HEK293 (cell line): ENCODE data around the gene AQP1.

Experiments
- CTCF ChIA-PET: fragments of 350-600 bp; formaldehyde crosslinking; extraction: SDS; loops from one replicate; lab custom pipeline; 2021; ENCODE audit warnings: antibody characterized with exemption; lab: Yijun Ruan, JAX
- POLR2A ChIA-PET: fragments of 300-600 bp; formaldehyde crosslinking; extraction: SDS; loops from one replicate; lab custom pipeline; 2020; ENCODE audit warnings: antibody characterized with exemption, inconsistent platforms; lab: Yijun Ruan, JAX
- H3K27ac ChIP-seq: fragments of 200-500 bp; sonication (Bioruptor generic); 2 replicates; pipeline ENCODE4 v1.5.1; 2014; ENCODE audit warnings: low read depth, low read length, control low read depth, inconsistent platforms; ENCODE audit errors: extremely low read depth
- H3K36me3 ChIP-seq, 2 experiments: fragments of 200-500 bp in 1 of 2; sonication (Bioruptor generic) in 1 of 2; 1 replicate in 1 of 2; 2 replicates in 1 of 2; pipeline ENCODE4 v1.5.1; 2014 to 2017; ENCODE audit warnings: inconsistent platforms in 2 of 2, low read length in 2 of 2; ENCODE audit not compliant: control insufficient read depth in 2 of 2, insufficient read depth in 1 of 2
- H3K4me1 ChIP-seq: fragments of 200-500 bp; sonication (Bioruptor generic); 2 replicates; pipeline ENCODE4 v1.5.1; 2014; ENCODE audit warnings: mild to moderate bottlenecking, low read length, inconsistent platforms; ENCODE audit not compliant: control insufficient read depth, insufficient read depth
- H3K4me3 ChIP-seq: 2 replicates; pipeline ENCODE4 v1.5.1; 2011; ENCODE audit warnings: low read depth, mild to moderate bottlenecking, control low read depth, low read length, moderate library complexity
- H3K9me3 ChIP-seq: fragments of 200-500 bp; sonication (Bioruptor generic); 2 replicates; pipeline ENCODE4 v1.5.1; 2014; ENCODE audit warnings: low read depth, low read length, inconsistent platforms; ENCODE audit not compliant: control insufficient read depth, insufficient read depth
- FEZF1 ChIP-seq: fragments of 450-650 bp; formaldehyde crosslinking; IDR thresholded peaks from 2 replicates; pipeline ENCODE4 v1.5.1; 2016; ENCODE audit warnings: missing biosample characterization, missing genetic modification characterization
- GLIS2 ChIP-seq: fragments of 450-650 bp; formaldehyde crosslinking; IDR thresholded peaks from 2 replicates; pipeline ENCODE4 v1.5.1; 2016; ENCODE audit warnings: missing biosample characterization, missing genetic modification characterization
- MEIS1 ChIP-seq: sonication (generic); formaldehyde crosslinking; IDR thresholded peaks from 2 replicates; pipeline ENCODE4 v1.8.1; 2022; ENCODE audit warnings: missing genetic modification reagents, mild to moderate bottlenecking, borderline replicate concordance
- SCRT1 ChIP-seq: fragments of 450-650 bp; formaldehyde crosslinking; IDR thresholded peaks from 2 replicates; pipeline ENCODE4 v1.5.1; 2016; ENCODE audit warnings: missing biosample characterization, missing genetic modification characterization, borderline replicate concordance
- SP2 ChIP-seq: fragments of 450-650 bp; formaldehyde crosslinking; IDR thresholded peaks from 2 replicates; pipeline ENCODE4 v1.5.1; 2016; ENCODE audit warnings: missing biosample characterization, missing genetic modification characterization
- ZBTB20 ChIP-seq: fragments of 450-650 bp; formaldehyde crosslinking; IDR thresholded peaks from 2 replicates; pipeline ENCODE4 v1.5.1; 2016; ENCODE audit warnings: missing biosample characterization, missing genetic modification characterization
- ZNF133 ChIP-seq: fragments of 450-650 bp; formaldehyde crosslinking; IDR thresholded peaks from 2 replicates; pipeline ENCODE4 v1.5.1; 2016; ENCODE audit warnings: missing biosample characterization, missing genetic modification characterization
- ZNF146 ChIP-seq: fragments of 450-650 bp; formaldehyde crosslinking; IDR thresholded peaks from 2 replicates; pipeline ENCODE4 v1.5.1; 2016; ENCODE audit warnings: missing biosample characterization, missing genetic modification characterization
- ZNF169 ChIP-seq: fragments of 450-650 bp; formaldehyde crosslinking; IDR thresholded peaks from 2 replicates; pipeline ENCODE4 v1.5.1; 2016; ENCODE audit warnings: missing biosample characterization, missing genetic modification characterization
- ZNF175 ChIP-seq: fragments of 450-650 bp; formaldehyde crosslinking; IDR thresholded peaks from 2 replicates; pipeline ENCODE4 v1.5.1; 2016; ENCODE audit warnings: missing biosample characterization, missing genetic modification characterization
- ZNF221 ChIP-seq: fragments of 450-650 bp; formaldehyde crosslinking; IDR thresholded peaks from 2 replicates; pipeline ENCODE4 v1.5.1; 2017; ENCODE audit warnings: missing biosample characterization, missing genetic modification characterization, borderline replicate concordance
- ZNF223 ChIP-seq: fragments of 450-650 bp; formaldehyde crosslinking; IDR thresholded peaks from 2 replicates; pipeline ENCODE4 v1.5.1; 2016; ENCODE audit warnings: missing biosample characterization, missing genetic modification characterization
- ZNF24 ChIP-seq: fragments of 450-650 bp; formaldehyde crosslinking; IDR thresholded peaks from 2 replicates; pipeline ENCODE4 v1.5.1; 2016; ENCODE audit warnings: missing biosample characterization, missing genetic modification characterization
- ZNF274 ChIP-seq, 2 experiments: fragments of 200-500 bp in 1 of 2; fragments of 450-650 bp in 1 of 2; sonication (Bioruptor generic) in 1 of 2; formaldehyde crosslinking in 1 of 2; IDR thresholded peaks; 2 replicates each; pipeline versions ENCODE4 v1.5.1 to v1.6.1; 2014 to 2016; ENCODE audit warnings: borderline replicate concordance in 1 of 2, inconsistent platforms in 1 of 2, low read length in 1 of 2, missing biosample characterization in 1 of 2, missing genetic modification characterization in 1 of 2
- ZNF311 ChIP-seq: fragments of 450-650 bp; formaldehyde crosslinking; IDR thresholded peaks from 2 replicates; pipeline ENCODE4 v1.5.1; 2017; ENCODE audit warnings: missing biosample characterization, missing genetic modification characterization, borderline replicate concordance
- ZNF433 ChIP-seq: fragments of 450-650 bp; formaldehyde crosslinking; IDR thresholded peaks from 2 replicates; pipeline ENCODE4 v1.5.1; 2016; ENCODE audit warnings: missing biosample characterization, missing genetic modification characterization, low read depth
- ZNF571 ChIP-seq: fragments of 450-650 bp; formaldehyde crosslinking; IDR thresholded peaks from 2 replicates; pipeline ENCODE4 v1.5.0; 2017; ENCODE audit warnings: missing biosample characterization, missing genetic modification characterization
- ZNF624 ChIP-seq: fragments of 450-650 bp; formaldehyde crosslinking; IDR thresholded peaks from 2 replicates; pipeline ENCODE4 v1.5.1; 2017; ENCODE audit warnings: missing biosample characterization, missing genetic modification characterization
- ZNF776 ChIP-seq: fragments of 450-650 bp; formaldehyde crosslinking; IDR thresholded peaks from 2 replicates; pipeline ENCODE4 v1.5.0; 2017; ENCODE audit warnings: missing biosample characterization, missing genetic modification characterization, borderline replicate concordance
- ZNF830 ChIP-seq: fragments of 450-650 bp; IDR thresholded peaks from 2 replicates; pipeline ENCODE4 v1.5.0; 2018; ENCODE audit warnings: missing biosample characterization, missing genetic modification characterization, low read depth, mild to moderate bottlenecking, moderate library complexity
- TF ChIP-seq, protein P1 (sequence below): fragments of 450-650 bp; formaldehyde crosslinking; IDR thresholded peaks from 2 replicates; pipeline ENCODE4 v1.5.1; 2017; ENCODE audit warnings: missing biosample characterization, missing genetic modification characterization
- TF ChIP-seq, protein P2 (sequence below): fragments of 450-650 bp; formaldehyde crosslinking; optimal IDR thresholded peaks from 2 replicates; pipeline ENCODE3; 2016; ENCODE audit warnings: missing biosample characterization, mild to moderate bottlenecking, missing genetic modification characterization
- TF ChIP-seq, protein P3 (sequence below): fragments of 450-650 bp; formaldehyde crosslinking; IDR thresholded peaks from 2 replicates; pipeline ENCODE4 v1.5.1; 2016; ENCODE audit warnings: missing biosample characterization, missing genetic modification characterization

AQP1 gene

DNA sequence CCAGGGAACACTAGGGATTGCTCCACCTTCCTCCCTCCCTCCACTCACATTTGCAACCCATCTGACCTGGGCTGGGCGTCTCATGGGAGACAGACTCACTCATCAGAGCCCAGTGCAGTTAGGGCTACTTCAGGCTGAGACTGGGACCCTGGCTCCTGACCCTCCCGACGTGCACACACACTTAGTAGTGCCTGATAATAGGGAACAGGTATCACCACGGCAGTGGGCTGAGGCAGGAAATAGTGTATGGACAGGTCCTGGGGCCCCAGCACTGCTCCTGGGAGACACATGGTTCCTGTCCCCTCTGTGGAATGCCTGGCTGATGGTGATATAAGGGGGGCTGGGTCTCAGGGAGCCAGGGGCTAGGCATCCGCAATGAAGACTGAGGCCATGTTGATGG, 14.3 kb downstream of the AQP1 start (continued):
- no peak for TF ChIP-seq MEIS1
- TF ChIP-seq ZNF146 = no peak
- TF ChIP-seq ZBTB20 (tag by site-specific recombination) = no peak
- TF ChIP-seq ZNF274 (IDR thresholded peaks at IDR 0.05; ENCODE audit: low read length) = no peak
- no peak for TF ChIP-seq ZNF274 (tag by site-specific recombination; IDR thresholded peaks at IDR 0.05; ENCODE audit: borderline replicate concordance)
- TF ChIP-seq, protein P1, sequence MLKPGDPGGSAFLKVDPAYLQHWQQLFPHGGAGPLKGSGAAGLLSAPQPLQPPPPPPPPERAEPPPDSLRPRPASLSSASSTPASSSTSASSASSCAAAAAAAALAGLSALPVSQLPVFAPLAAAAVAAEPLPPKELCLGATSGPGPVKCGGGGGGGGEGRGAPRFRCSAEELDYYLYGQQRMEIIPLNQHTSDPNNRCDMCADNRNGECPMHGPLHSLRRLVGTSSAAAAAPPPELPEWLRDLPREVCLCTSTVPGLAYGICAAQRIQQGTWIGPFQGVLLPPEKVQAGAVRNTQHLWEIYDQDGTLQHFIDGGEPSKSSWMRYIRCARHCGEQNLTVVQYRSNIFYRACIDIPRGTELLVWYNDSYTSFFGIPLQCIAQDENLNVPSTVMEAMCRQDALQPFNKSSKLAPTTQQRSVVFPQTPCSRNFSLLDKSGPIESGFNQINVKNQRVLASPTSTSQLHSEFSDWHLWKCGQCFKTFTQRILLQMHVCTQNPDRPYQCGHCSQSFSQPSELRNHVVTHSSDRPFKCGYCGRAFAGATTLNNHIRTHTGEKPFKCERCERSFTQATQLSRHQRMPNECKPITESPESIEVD = no peak

DNA sequence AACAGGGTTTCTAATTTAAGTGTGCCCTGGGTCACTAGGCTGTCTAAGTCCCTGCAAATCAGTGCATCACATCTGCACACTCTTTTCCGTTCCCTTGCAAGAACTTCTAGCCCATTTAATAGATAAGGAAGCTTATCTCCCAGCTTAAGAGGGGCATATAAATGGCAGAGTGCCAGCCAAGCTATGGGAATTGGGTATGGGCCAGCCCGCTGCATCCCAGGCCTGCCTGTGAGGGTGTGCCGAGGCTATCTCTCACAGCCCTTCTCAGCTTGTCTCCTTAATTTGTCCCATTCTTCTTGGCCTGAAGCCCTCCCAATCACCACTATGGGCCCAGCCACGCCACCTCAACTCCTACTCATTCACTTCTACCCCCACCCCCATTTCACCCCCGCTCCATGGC, 14.7 kb downstream of the AQP1 start:
- TF ChIP-seq, protein P2, sequence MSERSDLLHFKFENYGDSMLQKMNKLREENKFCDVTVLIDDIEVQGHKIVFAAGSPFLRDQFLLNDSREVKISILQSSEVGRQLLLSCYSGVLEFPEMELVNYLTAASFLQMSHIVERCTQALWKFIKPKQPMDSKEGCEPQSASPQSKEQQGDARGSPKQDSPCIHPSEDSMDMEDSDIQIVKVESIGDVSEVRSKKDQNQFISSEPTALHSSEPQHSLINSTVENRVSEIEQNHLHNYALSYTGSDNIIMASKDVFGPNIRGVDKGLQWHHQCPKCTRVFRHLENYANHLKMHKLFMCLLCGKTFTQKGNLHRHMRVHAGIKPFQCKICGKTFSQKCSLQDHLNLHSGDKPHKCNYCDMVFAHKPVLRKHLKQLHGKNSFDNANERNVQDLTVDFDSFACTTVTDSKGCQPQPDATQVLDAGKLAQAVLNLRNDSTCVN (tag by site-specific recombination) = no peak
- TF ChIP-seq SP2 (tag by site-specific recombination) (no peak), ZNF776 (tag by site-specific recombination) (no peak), ZNF223 (tag by site-specific recombination) (no peak), ZNF133 (tag by site-specific recombination) (no peak), ZNF175 (tag by site-specific recombination) (no peak), ZNF433 (no peak), ZNF624 (tag by site-specific recombination) (no peak), ZNF221 (tag by site-specific recombination) (no peak), ZNF24 (tag by site-specific recombination) (no peak), ZNF169 (tag by site-specific recombination) (no peak), SCRT1 (tag by site-specific recombination) (no peak), FEZF1 (tag by site-specific recombination) (no peak), ZNF311 (tag by site-specific recombination) (no peak), GLIS2 (tag by site-specific recombination) (no peak), ZNF571 (tag by site-specific recombination) (no peak), ZNF830 (tag by site-specific recombination) (no peak)
- TF ChIP-seq, protein P3, sequence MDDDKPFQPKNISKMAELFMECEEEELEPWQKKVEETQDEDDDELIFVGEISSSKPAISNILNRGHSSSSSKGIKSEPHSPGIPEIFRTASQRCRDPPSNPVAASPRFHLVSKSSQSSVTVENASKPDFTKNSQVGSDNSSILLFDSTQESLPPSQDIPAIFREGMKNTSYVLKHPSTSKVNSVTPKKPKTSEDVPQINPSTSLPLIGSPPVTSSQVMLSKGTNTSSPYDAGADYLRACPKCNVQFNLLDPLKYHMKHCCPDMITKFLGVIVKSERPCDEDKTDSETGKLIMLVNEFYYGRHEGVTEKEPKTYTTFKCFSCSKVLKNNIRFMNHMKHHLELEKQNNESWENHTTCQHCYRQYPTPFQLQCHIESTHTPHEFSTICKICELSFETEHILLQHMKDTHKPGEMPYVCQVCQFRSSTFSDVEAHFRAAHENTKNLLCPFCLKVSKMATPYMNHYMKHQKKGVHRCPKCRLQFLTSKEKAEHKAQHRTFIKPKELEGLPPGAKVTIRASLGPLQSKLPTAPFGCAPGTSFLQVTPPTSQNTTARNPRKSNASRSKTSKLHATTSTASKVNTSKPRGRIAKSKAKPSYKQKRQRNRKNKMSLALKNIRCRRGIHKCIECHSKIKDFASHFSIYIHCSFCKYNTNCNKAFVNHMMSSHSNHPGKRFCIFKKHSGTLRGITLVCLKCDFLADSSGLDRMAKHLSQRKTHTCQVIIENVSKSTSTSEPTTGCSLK (tag by site-specific recombination) = no peak
- TF ChIP-seq, all 188 proteins: peak for 0
- POLR2A ChIA-PET = no interaction called here
- no peak overlapping the region for H3K4me3 ChIP-seq
- no peaks in the 10 kb centered on the region for H3K4me1 ChIP-seq
- H3K36me3 ChIP-seq = no peaks in the 10 kb centered on the region
- no peak overlapping the region for H3K27ac ChIP-seq
- no peaks in the 10 kb centered on the region for H3K9me3 ChIP-seq
- CTCF ChIA-PET = no interaction called here
